Stimulated activated CD4-positive, alpha-beta T cell treated with anti-CD3 and anti-CD28 coated beads, Interleukin-12 subunit alpha, Interleukin-12 subunit beta, amount 100 ng/mL, for 4 hours (primary cell): ENCODE results near the gene ANO8.
A peak's percentile ranks its signal among the peaks of the same experiment; 100 is the strongest.
"Not testable (repeated sequence)": the region's sequence is repeated elsewhere in the genome, so short reads cannot be mapped to it uniquely, and the experiment has no call there.

ENCODE experiments used
- DNase-seq: peaks from one replicate; pipeline ENCODE4 v3.0.0-alpha.2; 2020

ANO8 gene, protein sequence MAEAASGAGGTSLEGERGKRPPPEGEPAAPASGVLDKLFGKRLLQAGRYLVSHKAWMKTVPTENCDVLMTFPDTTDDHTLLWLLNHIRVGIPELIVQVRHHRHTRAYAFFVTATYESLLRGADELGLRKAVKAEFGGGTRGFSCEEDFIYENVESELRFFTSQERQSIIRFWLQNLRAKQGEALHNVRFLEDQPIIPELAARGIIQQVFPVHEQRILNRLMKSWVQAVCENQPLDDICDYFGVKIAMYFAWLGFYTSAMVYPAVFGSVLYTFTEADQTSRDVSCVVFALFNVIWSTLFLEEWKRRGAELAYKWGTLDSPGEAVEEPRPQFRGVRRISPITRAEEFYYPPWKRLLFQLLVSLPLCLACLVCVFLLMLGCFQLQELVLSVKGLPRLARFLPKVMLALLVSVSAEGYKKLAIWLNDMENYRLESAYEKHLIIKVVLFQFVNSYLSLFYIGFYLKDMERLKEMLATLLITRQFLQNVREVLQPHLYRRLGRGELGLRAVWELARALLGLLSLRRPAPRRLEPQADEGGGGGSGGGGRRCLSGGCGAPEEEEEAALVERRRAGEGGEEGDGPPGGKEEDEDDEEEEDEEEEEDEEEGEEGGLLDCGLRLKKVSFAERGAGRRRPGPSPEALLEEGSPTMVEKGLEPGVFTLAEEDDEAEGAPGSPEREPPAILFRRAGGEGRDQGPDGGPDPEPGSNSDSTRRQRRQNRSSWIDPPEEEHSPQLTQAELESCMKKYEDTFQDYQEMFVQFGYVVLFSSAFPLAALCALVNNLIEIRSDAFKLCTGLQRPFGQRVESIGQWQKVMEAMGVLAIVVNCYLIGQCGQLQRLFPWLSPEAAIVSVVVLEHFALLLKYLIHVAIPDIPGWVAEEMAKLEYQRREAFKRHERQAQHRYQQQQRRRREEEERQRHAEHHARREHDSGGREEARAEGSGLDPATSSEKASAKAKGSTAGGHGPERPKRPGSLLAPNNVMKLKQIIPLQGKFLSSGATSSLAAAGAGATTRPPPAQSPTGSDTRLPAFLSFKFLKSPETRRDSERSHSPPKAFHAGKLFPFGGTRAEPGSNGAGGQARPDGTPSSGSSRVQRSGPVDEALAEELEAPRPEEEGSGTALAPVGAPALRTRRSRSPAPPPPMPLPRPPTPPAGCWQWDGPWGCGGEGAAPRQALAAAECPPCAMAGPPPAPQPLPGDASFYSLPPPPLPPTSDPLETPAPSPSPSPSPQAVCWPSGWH

DNA sequence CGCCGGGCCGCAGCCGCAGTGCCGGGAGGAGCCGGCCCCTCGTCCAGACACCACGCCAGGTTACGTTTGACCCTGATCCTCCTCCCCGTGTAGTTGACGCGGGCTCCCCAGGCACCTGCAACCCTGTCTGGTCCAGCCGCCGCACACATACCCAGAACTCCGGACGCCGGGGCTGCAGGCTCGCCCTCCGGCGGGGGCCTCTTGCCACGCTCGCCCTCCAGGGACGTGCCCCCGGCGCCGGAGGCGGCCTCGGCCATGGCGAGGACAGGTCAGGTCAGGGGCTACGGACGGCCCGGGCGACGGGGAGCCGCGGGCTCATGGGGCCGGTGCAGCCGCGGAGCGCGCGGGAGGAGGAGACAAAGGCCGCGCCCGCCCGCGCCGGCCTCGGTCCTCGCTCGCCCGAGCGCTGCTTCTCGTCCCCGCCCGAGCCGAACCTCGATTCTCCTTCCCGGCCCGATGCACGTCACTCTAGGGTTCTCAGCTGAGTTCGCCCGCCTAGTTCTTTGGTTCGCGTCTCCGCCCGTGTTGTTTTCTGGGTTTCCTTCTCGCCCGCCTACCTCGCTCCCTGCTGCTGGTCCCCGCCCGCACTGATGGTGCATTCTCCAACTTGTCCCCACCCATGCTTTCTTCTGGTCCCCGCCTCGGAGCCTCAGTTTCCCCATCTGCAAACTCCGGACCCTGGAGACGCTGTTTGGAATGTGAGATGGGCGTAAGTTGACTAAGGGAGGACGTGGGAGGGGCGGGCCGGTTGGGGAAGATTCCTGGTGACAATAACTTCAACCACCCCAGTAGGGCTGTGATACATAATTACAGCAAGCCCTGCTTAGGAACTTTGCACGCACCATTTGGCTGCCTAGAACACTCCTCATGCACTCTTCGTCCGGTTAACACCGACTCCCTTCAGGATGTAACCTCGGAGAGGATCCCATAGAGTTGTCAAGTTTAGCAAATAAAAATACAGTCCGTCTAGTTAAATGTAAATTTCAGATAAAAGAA lies at the start of gene ANO8:
ANO8 (minus strand) TSS at position 442 of the 996 bp plus-strand sequence; CDS start at position 257, 185 bp downstream.
- DNase-seq = peak; percentile 98

DNA sequence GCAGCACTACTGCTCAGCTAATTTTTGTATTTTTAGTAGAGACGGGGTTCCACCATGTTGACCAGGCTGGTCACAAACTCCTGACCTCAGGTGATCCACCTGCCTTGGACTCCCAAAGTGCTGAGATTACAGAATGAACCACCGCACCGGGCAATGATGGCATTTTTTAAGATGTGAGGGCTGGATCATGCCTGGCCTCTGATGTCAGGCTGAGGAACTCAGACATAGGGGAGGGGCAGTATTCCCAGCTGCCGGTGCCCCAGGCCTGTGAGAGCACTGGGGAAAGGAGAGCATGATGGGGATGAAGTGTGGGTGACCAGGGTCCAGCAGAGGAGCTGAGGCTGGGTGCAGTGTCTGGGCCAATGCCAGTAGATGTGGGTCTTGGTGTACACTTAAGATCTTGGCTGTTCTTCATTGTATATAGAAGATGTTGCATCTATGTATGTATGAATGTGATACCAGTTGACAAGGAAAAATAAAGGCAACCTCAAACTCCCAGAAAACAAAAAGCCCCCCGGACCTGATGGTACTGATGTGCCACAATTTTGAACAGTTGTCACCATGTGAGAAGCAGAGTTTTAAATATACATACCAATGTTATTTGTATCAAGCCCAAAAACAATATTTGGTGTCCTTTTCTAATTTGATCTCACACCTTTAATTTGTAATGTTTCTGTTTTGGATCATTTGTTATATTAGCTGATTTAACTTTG lies 45.9 kb upstream of the ANO8 start:
- DNase-seq = no peak

DNA sequence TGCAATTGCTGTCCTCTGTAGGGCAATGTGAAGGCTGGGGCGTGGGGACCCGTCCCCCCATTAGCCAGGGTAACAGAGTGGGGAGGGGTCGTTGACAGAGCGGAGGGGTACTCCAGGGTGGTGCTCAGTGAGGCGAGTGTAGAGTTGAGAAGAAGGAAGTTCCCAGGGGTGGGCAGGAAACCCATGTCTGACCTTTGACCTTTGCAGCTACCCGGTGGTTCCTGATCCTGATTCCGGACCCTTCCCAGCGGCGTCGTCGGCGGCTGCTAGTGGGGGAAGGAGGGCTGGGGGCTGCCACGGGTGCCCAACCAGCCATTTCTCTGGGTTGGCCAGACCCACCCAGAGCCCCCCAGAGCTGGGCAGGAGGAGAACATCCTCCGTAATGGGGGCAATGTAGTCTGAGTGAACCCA lies 44.6 kb upstream of the ANO8 start:
- DNase-seq = no peak

DNA sequence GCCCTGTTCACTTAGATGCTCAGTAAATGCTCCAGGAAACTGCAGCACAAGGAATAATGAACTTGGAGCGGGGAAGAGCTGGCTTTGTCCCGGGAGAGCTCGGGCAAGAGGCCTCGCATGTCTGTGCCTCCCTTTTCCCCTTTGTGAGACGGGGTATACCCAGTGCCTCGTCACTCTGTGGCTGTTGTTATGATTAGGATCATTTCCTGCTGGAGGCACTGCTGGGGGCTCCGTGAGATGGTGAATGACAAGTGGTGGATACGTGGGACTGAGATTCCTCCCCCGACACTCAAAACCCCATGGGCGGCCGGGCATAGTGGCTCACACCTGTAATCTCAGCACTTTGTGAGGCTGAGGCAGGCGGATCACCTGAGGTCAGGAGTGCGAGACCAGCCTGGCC lies 43.6 kb upstream of the ANO8 start:
- no peak for DNase-seq

DNA sequence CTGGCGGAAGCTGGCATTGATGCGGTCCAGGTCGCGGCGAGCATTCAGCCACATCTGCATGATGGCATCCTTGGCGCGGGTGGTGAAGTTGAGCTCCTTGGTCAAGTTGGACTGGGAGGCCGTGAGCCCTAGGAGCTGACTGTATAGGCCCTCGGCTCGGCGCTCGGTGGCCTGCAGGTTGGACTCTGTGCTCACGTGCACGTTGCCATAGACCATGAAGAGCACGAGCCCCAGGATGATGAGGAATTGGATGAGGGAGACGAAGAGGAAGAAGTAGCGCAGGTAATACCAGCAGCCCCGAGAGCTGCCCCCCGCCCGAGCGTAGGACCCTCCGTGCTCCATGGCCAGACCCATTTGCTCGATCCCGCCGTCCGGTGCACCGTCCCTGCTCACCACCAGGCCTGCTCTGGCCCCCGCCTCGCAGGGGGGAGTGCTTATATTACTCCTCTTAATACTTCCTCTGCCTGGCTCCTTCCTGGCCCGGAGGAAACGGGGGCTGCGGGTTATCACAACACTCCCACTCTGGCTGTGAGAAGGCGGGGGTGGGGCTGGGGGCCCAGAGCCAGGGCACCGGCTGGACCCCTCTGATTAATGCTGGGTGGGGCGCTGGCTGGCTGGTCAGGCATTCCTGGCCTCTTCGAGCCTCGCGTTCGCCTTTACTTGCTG lies 42.4 kb upstream of the ANO8 start, which contains the start of gene PLVAP:
PLVAP (minus strand) TSS at position 408 of the 666 bp plus-strand sequence; CDS start at position 354, 54 bp downstream.
- DNase-seq = no peak

DNA sequence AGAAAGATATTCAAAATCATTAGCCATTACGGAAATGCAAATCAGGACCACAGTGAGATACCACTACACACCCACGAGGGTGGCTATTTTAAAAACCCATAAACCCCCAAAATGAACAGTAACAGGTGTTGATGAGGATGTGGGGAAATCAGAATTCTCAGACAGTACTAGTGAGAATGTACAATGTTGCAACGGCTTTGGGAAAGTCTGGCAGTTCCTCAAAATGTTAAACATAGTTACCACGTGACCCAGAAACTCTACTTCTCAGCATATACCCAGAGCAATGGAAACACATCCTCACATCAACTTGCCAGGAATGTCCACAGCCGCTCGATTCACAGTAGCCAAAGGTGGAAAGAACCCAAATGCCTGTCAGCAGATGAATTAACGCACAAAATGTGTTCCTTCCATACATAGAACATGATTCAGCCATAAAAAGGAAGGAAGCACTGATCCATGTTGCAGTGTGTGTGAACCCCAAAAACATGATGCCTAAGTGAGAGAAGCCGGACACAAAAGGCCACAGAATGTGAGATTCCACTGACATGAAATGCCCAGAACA lies 35.5 kb upstream of the ANO8 start:
- no peak for DNase-seq

DNA sequence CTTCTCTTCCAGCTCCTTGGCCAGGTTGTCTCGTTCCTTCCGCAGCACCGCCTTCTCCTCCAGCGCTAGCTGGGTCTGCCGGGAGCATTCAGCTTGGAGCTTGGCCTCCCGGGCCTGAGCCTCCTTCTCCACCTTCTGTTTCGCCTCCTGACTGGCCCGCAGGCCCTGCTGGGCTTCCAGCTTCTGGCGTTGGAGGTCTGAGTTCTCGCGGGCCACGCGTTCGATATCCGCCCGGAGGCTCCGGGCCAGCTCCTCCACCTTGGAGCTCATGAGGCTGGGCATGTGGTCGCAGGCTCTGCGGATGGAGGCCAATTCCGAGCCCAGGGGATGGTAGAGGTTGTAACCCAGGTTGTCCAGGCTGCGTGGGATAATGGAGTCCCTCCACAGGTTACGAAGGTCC lies 30.7 kb upstream of the ANO8 start:
- no peak for DNase-seq

DNA sequence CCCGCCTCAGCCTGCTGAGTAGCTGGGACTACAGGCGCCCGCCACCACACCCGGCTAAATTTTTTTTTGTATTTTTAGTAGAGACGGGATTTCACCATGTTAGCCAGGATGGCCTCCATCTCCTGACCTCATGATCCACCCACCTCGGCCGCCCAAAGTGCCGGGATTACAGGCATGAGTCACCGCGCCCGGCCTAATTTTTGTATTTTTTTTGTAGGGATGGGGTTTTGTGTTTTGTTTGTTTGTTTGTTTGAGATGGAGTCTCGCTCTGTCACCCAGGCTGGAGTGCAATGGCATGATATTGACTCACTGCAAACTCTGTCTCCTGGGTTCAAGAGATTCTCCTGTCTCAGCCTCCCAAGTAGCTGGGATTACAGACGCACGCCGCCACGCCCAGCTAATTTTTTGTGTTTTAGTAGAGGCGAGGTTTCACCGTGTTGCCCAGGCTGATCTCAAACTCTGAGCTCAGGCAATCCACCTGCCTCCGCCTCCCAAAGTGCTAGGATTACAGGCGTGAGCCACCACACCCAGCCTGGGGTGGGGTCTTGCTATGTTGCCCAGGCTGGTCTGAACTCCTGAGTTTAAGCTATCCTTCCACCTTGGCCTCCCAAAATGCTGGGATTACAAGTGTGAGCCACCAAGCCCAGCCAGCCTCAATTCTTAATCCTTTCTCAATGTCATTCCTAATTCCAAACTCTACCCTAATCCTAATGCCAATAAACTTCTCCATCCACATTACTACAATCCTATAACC lies 29.4 kb upstream of the ANO8 start:
- not testable (repeated sequence) for DNase-seq

DNA sequence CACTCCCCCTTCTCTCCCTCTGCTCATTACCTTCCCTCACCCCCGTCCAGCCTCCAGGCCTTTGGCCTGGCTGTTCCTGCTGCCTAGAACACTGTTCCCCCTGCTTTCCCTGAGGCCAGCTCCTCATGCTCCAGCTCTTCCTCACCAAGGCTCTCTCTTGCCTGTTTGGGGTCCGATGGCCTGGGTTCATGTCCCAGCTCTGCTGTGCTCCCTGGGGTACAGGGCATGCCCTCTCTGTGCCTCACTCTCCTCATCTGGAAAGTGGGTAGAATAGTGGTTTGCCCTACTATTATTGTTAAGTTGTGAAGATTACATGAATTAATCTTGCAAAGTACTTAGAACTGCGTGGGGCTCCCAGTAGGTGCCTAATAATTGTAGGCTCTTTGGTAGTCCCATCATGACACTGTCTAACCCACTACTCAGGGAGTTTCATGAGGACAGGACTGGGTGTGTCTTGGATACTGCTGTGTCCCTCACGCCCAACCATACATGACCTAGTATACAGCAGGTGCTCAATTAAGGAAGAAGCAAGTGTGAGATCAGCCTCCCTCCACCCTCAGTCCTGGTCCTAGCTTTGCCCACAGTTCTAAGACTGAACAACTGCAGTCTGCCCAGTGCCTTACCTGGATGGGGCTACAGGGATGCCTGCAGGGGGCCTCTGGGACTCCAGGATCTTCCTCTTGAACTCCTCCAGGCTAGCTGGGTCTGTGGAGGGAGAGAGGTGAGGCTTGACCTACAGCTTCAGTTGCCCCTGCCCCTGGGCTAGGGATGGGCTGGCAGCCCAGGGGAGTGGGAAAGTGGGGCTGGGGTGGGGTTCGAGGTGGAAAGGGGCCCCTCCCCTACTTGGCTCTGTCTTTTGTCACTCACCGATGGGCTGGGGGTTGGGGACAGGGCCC lies 25.5 kb upstream of the ANO8 start:
- DNase-seq = no peak

DNA sequence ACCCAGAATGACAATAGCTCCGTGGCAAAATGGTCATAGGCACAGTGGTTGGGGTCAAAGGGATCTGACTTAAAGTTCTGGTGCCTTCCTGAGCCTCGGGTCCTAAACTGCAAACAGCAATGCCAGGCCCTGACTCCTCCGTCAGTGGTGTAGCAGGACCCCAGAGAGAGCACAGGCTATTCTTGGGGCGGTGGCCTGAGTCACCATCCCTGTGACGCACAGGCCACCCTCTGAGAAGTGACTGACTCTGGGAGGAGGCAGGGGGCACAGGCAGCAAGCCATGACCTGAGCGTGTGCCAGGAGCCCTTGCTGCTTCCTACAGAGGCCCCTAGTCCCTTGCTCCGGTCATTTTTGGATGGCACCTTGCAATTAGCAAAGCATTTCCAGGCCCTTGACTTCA lies 23.7 kb upstream of the ANO8 start:
- no peak for DNase-seq

DNA sequence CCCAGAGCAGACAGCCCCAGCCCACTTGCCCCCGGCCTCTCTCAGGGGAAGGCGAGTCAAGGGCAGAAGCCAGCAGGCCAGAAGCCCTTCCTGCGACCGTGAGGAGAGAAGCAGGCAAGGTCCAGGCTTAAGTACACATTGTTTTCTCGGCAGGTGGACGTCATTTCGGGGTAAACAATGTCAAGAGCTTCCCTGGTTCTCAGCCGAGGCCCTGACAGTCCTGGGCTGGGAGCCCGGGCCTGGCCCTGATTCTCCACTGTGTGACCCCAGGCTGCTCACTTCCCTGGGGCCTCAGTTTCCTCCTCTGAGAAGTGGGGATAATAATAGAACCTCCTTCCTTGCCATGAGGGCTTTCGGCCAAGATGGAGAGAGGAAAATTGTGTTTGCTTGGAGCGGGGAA lies 23.1 kb upstream of the ANO8 start:
- no peak for DNase-seq

DNA sequence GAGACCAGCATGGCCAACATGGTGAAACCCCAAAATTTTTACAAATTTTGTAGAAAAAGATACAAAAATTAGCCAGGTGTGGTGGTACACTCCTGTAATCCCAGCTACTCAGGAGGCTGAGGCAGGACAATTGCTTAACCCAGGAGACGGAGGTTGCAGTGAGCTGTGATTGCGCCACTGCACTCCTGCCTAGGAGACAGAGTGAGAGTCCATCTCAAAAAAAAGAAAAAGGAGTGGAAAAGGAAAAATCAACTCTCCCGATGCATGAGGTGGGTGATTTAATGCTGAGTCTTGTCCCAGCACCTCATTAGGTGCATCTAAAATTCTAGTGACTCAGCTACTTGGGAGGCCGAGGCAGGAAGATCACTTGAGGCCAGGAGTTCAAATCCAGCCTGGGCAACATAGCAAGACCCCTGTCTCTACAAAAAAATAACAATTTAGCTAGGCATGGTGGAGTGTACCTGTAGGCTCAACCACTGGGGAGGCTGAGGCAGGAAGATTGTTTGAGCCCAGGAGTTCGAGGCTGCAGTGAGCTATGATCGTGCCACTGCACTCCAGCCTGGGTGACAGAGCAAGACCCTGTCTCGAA lies 22.5 kb upstream of the ANO8 start:
- no peak for DNase-seq

DNA sequence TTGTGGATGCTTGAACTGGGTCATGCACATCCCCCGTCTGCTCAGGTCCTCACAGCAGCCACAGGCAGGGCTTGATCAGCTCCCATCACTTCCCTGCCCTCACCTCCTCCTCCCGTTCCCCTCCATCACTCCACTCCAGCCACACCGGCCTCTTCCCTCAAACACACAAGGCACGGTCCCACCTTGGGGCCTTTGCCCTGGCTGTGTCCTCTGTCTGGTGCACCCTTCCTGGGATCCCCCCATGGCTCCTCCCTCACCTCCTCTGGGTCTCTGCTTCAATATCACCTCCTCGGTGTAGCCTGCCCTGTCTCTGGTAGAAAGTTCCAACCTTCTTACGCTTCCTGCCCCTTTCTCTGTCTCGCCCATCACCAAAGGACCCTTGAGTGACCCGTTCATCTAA lies 18.7 kb upstream of the ANO8 start:
- DNase-seq = no peak

DNA sequence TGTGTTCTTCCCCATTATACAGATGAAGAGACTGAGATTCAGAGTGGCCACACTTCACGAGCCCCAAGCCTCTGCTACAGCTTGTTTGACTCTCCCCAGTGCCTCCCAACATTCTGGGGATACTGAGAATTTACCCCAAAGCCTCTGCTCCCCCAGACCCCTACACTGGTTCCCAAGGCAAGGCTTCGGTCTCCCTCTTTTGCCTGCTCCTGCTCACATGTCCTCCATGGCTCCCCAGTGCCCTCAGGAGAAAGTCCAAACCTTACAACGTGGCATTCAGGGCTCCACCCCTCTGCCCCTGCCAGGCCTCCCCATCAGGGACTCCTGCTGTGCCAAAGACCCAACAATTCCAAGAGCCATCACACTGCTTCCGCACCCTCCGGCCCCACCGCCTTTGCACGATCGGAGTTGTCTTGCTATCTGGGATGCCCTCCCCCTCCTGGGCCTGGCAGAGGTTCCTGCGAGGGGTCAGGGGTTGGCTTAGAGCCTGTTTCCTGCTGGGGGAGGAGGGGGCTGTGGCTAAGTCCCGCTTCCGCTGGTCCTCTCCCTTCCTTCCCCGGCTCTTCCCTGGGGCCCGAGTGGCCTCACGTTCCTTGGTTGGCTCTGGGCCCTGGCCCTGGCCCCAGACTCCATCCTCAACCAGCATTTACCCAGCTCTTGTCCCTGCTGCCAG lies 18.1 kb upstream of the ANO8 start:
- no peak for DNase-seq

DNA sequence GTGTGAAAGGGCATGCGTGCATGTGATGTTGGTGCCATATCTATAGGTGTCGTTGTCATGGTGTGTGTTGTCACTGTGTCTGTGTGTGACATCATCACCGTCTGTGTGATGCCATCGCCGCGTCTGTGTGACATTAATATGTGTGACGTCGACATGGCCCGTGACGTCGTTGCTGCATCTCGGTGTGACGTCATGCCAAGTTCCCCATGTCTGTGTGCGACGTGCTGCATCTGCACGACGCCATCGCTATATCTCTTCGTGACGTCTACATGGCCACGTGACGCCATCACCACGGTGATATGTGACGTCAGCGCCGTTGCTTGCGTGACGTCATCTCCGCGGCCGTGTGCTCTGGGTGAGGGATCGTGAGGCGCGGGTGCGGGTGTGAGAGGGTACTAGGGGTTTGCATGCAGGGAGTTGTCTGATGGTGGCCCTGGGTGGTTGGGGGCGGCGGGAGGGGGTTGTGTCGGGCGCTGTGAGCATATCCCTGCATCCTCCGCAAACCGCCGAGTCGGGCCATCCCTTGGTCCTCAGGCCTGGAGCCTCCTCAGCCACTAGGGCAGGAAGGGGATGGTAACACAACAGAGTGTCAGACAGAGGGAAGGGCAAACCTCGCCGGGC lies 17.3 kb upstream of the ANO8 start:
- no peak for DNase-seq

DNA sequence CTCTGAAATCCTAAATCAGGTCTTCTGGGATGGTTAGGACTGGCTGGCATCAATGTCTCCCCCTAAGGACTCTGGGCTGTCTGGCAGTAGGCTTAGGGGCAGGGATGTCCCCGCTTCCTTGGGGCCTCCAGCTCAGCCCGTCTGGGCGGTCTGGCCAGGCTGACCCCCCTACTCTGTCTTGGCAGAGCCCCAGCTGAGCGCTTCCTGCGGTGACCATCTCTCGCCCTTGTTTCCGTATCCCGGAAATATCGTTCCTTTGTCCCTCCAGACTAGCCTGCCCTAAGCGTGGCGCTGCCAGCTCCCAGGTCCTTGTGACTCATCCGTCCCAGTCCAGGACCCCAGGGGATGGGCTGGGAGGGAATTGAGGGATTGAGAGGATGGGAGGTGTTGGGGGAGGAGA lies 14.0 kb upstream of the ANO8 start:
- DNase-seq = no peak

DNA sequence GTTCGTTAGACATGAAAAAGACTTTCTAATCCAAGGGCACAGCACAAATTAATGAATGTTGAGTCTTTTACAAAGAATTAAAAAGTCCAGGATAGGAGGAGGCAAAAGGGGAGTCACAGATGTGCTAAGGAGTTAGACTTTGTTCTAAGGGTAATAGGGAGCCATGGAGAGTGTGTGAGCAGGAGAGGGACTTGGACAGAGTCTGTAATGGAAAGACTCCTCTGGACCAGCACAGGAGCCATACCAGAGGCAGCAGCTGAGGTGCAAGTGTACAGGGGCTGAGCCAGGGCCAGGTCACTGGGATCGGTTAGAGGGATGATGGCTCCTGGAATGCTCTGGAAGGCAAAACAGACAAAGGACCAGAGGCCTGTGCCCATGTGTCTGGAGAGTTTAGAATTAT lies 13.2 kb upstream of the ANO8 start:
- DNase-seq = no peak
